Tibial artery (tissue), 4 donors: Measurements from ENCODE around the gene TTC21A.
A peak's percentile ranks its signal among the peaks of the same experiment; 100 is the strongest.

Experiments used
- DNase-seq, 2 donors: peaks; one replicate each; pipeline ENCODE4 v3.0.0-alpha.2; 2019
- H3K27ac ChIP-seq, 2 donors: fragments of 200-600 bp; sonication (generic) in 1 of 2; 1 replicate in 1 of 2; 2 replicates in 1 of 2; pipeline ENCODE4 v1.5.1; 2018 to 2019; ENCODE audit warnings: mild to moderate bottlenecking in 1 of 2
- H3K27me3 ChIP-seq, 2 donors: fragments of 200-600 bp; sonication (generic) in 1 of 2; one replicate each; pipeline versions ENCODE4 v1.5.1 to v1.6.0; 2016 to 2019
- H3K36me3 ChIP-seq, 3 donors: fragments of 200-600 bp; sonication (generic) in 2 of 3; one replicate each; pipeline ENCODE4 v1.5.1; 2016 to 2019; ENCODE audit warnings: mild to moderate bottlenecking in 2 of 3
- H3K4me1 ChIP-seq, 4 donors: fragments of 200-600 bp; sonication (generic) in 2 of 4; 1 replicate in 3 of 4; 2 replicates in 1 of 4; pipeline ENCODE4 v1.5.1; 2016 to 2019
- H3K4me3 ChIP-seq, 2 donors: fragments of 200-600 bp; sonication (generic) in 1 of 2; 1 replicate in 1 of 2; 2 replicates in 1 of 2; pipeline ENCODE4 v1.5.1; 2018 to 2019; ENCODE audit warnings: mild to moderate bottlenecking in 2 of 2
- H3K9me3 ChIP-seq, 3 donors: fragments of 200-600 bp; sonication (generic) in 1 of 3; one replicate each; pipeline ENCODE4 v1.5.1; 2016 to 2019
- CTCF ChIP-seq, 2 experiments: fragments of 200-600 bp in 1 of 2; fragments of 450-650 bp in 1 of 2; IDR thresholded peaks; one replicate each; pipeline ENCODE4 v1.5.1; 2017 to 2019; ENCODE audit warnings: antibody characterized with exemption in 2 of 2, mild to moderate bottlenecking in 1 of 2, moderate library complexity in 1 of 2
- intact Hi-C: fragments of 100-400 bp; cut with DNase I; formaldehyde crosslinking; loops from one replicate; pipeline ENCODE4 v1.15.0; 2023; ENCODE audit warnings: low total_unique reads

TTC21A gene

GRCh38 chr3:39099242-39099641, 8.2 kb upstream of the TTC21A start:
- Histone ChIP-seq H3K36me3 (peaks cover 54 to 73% (median 58%) of the 10 kb centered on the region in 3 donors), H3K4me1 (peaks cover 0 to 28% (median 16%) of the 10 kb centered on the region in 4 donors), H3K9me3 (no peaks in the 10 kb centered on the region), H3K27me3 (no peaks in the 10 kb centered on the region), H3K4me3 (no peak overlapping the region), H3K27ac (no peak overlapping the region)
- no peak for TF ChIP-seq CTCF (IDR thresholded peaks at IDR 0.05)
- intact Hi-C loops = no loop called here
- DNase-seq = no peak

DNA sequence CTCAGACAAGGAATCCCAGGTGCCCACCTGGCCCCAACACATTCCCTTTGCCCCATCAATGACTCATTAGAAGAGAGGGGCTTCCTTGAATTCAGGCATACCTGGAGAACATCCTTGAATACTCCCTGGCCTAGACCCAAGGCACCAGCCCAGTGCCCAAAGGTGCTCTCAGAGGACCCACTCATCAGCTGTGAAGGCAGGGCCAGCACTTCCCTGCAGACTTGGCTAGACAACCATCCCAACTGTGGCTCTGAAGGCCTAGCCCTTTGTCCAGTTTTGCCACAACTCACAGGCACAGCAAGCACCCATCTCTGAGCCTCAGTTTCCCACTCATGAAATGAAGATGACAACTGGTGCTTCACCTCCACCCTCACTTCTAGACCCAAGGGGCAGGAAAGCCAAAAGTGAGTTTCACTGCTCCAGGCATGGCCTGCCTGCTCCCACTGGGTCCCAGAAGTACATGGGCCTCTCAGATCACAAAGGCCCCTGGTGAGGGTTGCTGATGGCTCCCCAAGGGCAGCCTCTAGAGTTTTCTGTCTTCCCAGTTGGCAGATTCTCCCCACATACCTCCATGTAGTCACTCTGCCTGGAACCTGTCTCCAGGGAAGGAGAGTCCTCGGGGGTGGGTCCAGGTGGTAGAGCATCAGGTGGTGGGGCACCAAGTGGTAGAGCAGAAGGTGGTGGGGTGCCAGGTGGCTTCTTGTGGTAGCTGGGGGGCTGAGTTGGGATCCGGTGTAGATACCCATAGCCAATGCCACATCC, 7.6 kb upstream of the TTC21A start:
- DNase-seq = no peak
- no peaks in the 10 kb centered on the region for H3K27me3 ChIP-seq
- H3K36me3 ChIP-seq = peaks cover 47 to 66% (median 51%) of the 10 kb centered on the region in 3 donors
- no peaks in the 10 kb centered on the region for H3K9me3 ChIP-seq
- H3K4me3 ChIP-seq = no peak overlapping the region
- TF ChIP-seq CTCF (IDR thresholded peaks at IDR 0.05) = no peak
- H3K27ac ChIP-seq = no peak overlapping the region
- intact Hi-C loops = no loop called here
- H3K4me1 ChIP-seq = peaks cover 0 to 35% (median 20%) of the 10 kb centered on the region in 4 donors

DNA sequence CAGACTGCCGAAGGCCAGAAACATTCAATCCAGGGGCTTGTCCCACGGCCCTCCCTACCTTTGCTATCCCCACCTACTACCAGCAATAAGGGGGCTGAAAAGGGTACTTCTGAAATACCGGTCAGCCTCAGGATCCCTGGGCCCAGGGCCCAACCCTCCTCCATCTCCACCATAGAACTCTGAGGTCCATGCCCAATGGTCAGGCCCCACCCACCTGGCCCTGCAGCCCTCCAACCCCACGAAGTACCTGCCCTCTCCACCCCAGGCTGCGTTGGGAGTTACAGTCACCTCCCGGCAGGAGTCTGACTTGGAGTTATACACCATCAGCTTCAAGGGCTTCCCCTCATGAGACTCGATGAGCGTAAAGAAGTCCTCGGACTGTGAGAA, 7.0 kb upstream of the TTC21A start:
- TF ChIP-seq CTCF (IDR thresholded peaks at IDR 0.05) = no peak
- peaks cover 0 to 40% (median 26%) of the 10 kb centered on the region in 4 donors for H3K4me1 ChIP-seq
- no peaks in the 10 kb centered on the region for H3K9me3 ChIP-seq
- H3K36me3 ChIP-seq = peaks cover 41 to 61% (median 46%) of the 10 kb centered on the region in 3 donors
- H3K4me3 ChIP-seq = no peak overlapping the region
- no peaks in the 10 kb centered on the region for H3K27me3 ChIP-seq
- no peak overlapping the region for H3K27ac ChIP-seq
- intact Hi-C loops = no loop called here
- no peak for DNase-seq

DNA sequence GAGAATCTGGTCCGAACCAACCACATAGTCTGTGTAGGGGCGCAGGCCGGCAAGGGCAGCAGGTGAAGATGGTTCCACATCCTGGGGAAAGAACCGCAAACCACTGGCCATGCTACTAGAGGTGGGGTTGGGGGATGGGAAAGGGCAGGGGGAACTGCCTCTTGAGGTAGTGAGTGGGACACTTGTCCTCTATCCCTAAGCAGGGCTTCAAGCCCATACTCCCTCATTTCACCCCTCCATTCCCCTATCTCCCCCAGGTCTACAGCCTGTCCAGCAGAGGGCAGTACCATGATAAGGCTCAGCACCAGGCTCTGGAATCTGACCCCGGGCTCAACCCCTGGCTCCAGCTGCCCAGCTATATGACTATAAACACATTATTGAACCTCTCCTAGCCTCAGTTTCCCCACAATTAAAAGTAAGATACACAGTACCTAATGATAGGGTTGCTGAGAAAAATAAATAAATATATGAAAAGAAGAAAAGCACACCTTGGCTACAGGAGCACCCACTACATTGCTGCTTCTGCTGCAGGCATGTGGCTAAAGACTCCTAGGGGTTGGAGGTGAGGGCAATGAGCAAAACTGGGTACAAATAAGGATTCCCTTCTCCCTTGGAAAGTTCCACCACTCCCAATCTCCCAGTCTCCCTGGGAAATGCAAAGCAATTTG, 6.3 kb upstream of the TTC21A start:
- Histone ChIP-seq H3K27me3 (no peaks in the 10 kb centered on the region), H3K4me3 (no peak overlapping the region), H3K36me3 (peaks cover 35 to 55% (median 46%) of the 10 kb centered on the region in 3 donors), H3K4me1 (peaks cover 0 to 47% (median 32%) of the 10 kb centered on the region in 4 donors), H3K9me3 (no peaks in the 10 kb centered on the region), H3K27ac (no peak overlapping the region)
- intact Hi-C loops = no loop called here
- no peak for DNase-seq
- TF ChIP-seq CTCF (IDR thresholded peaks at IDR 0.05) = peak; percentile 40 to 47

- TF ChIP-seq CTCF (IDR thresholded peaks at IDR 0.05) = no peak
- no peak for DNase-seq
- Histone ChIP-seq H3K4me3 (no peak overlapping the region), H3K27me3 (no peaks in the 10 kb centered on the region), H3K36me3 (peaks cover 25 to 39% (median 33%) of the 10 kb centered on the region in 3 donors), H3K4me1 (peaks cover 0 to 47% (median 35%) of the 10 kb centered on the region in 4 donors), H3K27ac (peak overlapping the region; percentile 9 to 17), H3K9me3 (no peaks in the 10 kb centered on the region)
- intact Hi-C loops = no loop called here
These were observed 4.8 kb upstream of the TTC21A start for GRCh38 chr3:39102504-39103323.
